Measurements from ENCODE around the gene TMEM151A.
"Not testable (repeated sequence)": the region's sequence is repeated elsewhere in the genome, so short reads cannot be mapped to it uniquely, and the experiment has no call there.

The TMEM151A gene

DNA sequence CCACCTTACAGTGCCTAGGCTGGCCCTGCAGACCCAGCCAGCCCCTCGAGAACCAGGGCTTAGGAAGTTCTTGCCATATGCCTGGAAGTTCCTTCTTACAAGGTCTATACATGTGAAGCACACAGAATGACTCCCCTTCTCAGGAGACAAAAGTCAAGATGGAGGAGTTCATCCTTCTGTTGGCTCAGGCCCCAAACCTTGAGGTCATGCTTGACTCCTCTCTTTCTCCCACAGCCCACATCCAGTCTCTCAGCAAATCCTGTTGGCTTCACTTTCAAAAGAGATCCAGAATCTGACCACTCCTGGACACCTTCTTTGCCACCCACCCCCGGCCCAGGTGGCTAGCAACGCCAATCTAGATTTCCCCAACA, 26.9 kb downstream of the TMEM151A start:
- Histone ChIP-seq H2AFZ (ENCODE audit: low read length) (no peak overlapping the region), H3K9me3 (replicated peaks; ENCODE audit: insufficient read depth, low read length) (no peaks in the 10 kb centered on the region), H3K4me2 (ENCODE audit: low read depth, low read length) (no peak overlapping the region), H3K79me2 (ENCODE audit: low read length) (no peaks in the 10 kb centered on the region), H3F3A (ENCODE audit: insufficient read depth, low read length) (no peaks in the 10 kb centered on the region), H3K4me1 (ENCODE audit: low read length) (no peaks in the 10 kb centered on the region), H3K4me3 (ENCODE audit: low read length) (no peak overlapping the region), H4K20me1 (ENCODE audit: insufficient read depth, low read length) (no peaks in the 10 kb centered on the region), H3K27me3 (replicated peaks; ENCODE audit: insufficient read depth, low read length) (peaks cover 73% of the 10 kb centered on the region), H3K9me2 (replicated peaks; ENCODE audit: insufficient read depth, low read length) (no peaks in the 10 kb centered on the region), H3K36me3 (replicated peaks; ENCODE audit: insufficient read depth, low read length) (no peaks in the 10 kb centered on the region), H3K9ac (ENCODE audit: low read length) (no peak overlapping the region), H3K27ac (ENCODE audit: low read length) (no peak overlapping the region)
- TF ChIP-seq EZH2 (optimal IDR thresholded peaks at IDR 0.05; ENCODE audit: low read depth, low read length) (no peak), CTCF (IDR thresholded peaks at IDR 0.05; ENCODE audit: low read length) (no peak), EZH2phosphoT487 (IDR thresholded peaks at IDR 0.05; ENCODE audit: low read length) (no peak)
- no peak for DNase-seq

GRCh38 chr11:66320289-66320688, 28.6 kb downstream of the TMEM151A start:
- not testable (repeated sequence) for H3K4me2 ChIP-seq (ENCODE audit: low read depth, low read length); H3K9me3 ChIP-seq (replicated peaks; ENCODE audit: insufficient read depth, low read length); H3K9me2 ChIP-seq (replicated peaks; ENCODE audit: insufficient read depth, low read length); H3K27ac ChIP-seq (ENCODE audit: low read length); H3K79me2 ChIP-seq (ENCODE audit: low read length); H4K20me1 ChIP-seq (ENCODE audit: insufficient read depth, low read length); H3K36me3 ChIP-seq (replicated peaks; ENCODE audit: insufficient read depth, low read length); H2AFZ ChIP-seq (ENCODE audit: low read length); H3K4me3 ChIP-seq (ENCODE audit: low read length); DNase-seq; H3K4me1 ChIP-seq (ENCODE audit: low read length); H3F3A ChIP-seq (ENCODE audit: insufficient read depth, low read length); H3K9ac ChIP-seq (ENCODE audit: low read length)
- peaks cover 57% of the 10 kb centered on the region for H3K27me3 ChIP-seq (replicated peaks; ENCODE audit: insufficient read depth, low read length)

GRCh38 chr11:66320748-66321147, 29.1 kb downstream of the TMEM151A start:
- not testable (repeated sequence) for H3K4me2 ChIP-seq (ENCODE audit: low read depth, low read length); H3K4me3 ChIP-seq (ENCODE audit: low read length); H3K9ac ChIP-seq (ENCODE audit: low read length); H4K20me1 ChIP-seq (ENCODE audit: insufficient read depth, low read length); H3K9me3 ChIP-seq (replicated peaks; ENCODE audit: insufficient read depth, low read length); H2AFZ ChIP-seq (ENCODE audit: low read length); H3F3A ChIP-seq (ENCODE audit: insufficient read depth, low read length); H3K79me2 ChIP-seq (ENCODE audit: low read length); DNase-seq; H3K4me1 ChIP-seq (ENCODE audit: low read length); H3K36me3 ChIP-seq (replicated peaks; ENCODE audit: insufficient read depth, low read length); H3K27ac ChIP-seq (ENCODE audit: low read length); H3K9me2 ChIP-seq (replicated peaks; ENCODE audit: insufficient read depth, low read length)
- H3K27me3 ChIP-seq (replicated peaks; ENCODE audit: insufficient read depth, low read length): peaks cover 52% of the 10 kb centered on the region

DNA sequence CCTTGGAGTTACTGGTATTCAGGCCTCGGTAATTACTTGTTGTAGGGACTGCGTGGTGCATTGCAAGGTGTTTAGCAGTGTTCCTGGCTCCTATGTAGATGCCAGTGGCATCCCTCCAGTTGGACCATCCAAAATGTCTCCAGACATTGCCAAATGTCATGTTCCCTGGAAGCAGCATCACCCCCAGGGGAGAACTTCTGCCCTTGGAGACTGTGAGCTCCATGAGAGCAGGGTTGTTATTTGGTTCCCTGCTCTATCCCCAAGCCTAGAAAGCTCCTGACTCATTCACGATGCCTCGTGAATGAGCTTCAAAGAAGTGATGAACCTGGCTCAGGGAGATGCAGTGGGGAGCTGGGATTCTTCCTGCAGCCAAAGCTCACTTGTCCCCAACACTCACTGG, 29.9 kb downstream of the TMEM151A start:
- Histone ChIP-seq H3K9me3 (replicated peaks; ENCODE audit: insufficient read depth, low read length) (no peaks in the 10 kb centered on the region), H3K27ac (ENCODE audit: low read length) (no peak overlapping the region), H3K79me2 (ENCODE audit: low read length) (no peaks in the 10 kb centered on the region), H3K9me2 (replicated peaks; ENCODE audit: insufficient read depth, low read length) (no peaks in the 10 kb centered on the region), H3K36me3 (replicated peaks; ENCODE audit: insufficient read depth, low read length) (no peaks in the 10 kb centered on the region), H2AFZ (ENCODE audit: low read length) (no peak overlapping the region), H3K9ac (ENCODE audit: low read length) (no peak overlapping the region), H3K27me3 (replicated peaks; ENCODE audit: insufficient read depth, low read length) (peaks cover 43% of the 10 kb centered on the region), H3K4me2 (ENCODE audit: low read depth, low read length) (no peak overlapping the region), H3K4me3 (ENCODE audit: low read length) (no peak overlapping the region), H4K20me1 (ENCODE audit: insufficient read depth, low read length) (no peaks in the 10 kb centered on the region), H3F3A (ENCODE audit: insufficient read depth, low read length) (no peaks in the 10 kb centered on the region), H3K4me1 (ENCODE audit: low read length) (no peaks in the 10 kb centered on the region)
- TF ChIP-seq EZH2 (optimal IDR thresholded peaks at IDR 0.05; ENCODE audit: low read depth, low read length) (no peak), EZH2phosphoT487 (IDR thresholded peaks at IDR 0.05; ENCODE audit: low read length) (no peak), CTCF (IDR thresholded peaks at IDR 0.05; ENCODE audit: low read length) (no peak)
- DNase-seq: no peak
